Adrenal gland (tissue), 5 donors: ENCODE measurements around the gene FRMD1.

ENCODE experiments used
- POLR2A ChIP-seq, 2 donors: fragments of 450-650 bp; IDR thresholded peaks; one replicate each; pipeline ENCODE4 v1.6.1; 2017; ENCODE audit warnings: antibody characterized with exemption in 2 of 2, mild to moderate bottlenecking in 2 of 2, moderate library complexity in 1 of 2
- TF ChIP-seq, protein P1 (sequence below), 6 experiments: fragments of 450-650 bp in 4 of 6; fragments of 200-600 bp in 2 of 6; sonication (generic) in 1 of 6; IDR thresholded peaks; 1 replicate in 5 of 6; 2 replicates in 1 of 6; pipeline versions ENCODE4 v1.5.1 to v1.8.0; 2016 to 2021; ENCODE audit warnings: antibody characterized with exemption in 6 of 6, mild to moderate bottlenecking in 2 of 6, moderate library complexity in 1 of 6
- donor health status: DM: no; HTN: no; CAD: no.

- TF ChIP-seq, protein P1, sequence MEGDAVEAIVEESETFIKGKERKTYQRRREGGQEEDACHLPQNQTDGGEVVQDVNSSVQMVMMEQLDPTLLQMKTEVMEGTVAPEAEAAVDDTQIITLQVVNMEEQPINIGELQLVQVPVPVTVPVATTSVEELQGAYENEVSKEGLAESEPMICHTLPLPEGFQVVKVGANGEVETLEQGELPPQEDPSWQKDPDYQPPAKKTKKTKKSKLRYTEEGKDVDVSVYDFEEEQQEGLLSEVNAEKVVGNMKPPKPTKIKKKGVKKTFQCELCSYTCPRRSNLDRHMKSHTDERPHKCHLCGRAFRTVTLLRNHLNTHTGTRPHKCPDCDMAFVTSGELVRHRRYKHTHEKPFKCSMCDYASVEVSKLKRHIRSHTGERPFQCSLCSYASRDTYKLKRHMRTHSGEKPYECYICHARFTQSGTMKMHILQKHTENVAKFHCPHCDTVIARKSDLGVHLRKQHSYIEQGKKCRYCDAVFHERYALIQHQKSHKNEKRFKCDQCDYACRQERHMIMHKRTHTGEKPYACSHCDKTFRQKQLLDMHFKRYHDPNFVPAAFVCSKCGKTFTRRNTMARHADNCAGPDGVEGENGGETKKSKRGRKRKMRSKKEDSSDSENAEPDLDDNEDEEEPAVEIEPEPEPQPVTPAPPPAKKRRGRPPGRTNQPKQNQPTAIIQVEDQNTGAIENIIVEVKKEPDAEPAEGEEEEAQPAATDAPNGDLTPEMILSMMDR (IDR thresholded peaks at IDR 0.05), result no peak
- TF ChIP-seq POLR2A (IDR thresholded peaks at IDR 0.05), result no peak
Observed at GRCh38 chr6:168009331-168009730, 69.7 kb downstream of the FRMD1 start.
